BE2C (cell line): Measurements from ENCODE around the gene NKIRAS1.

ENCODE experiments used
- DNase-seq: peaks from one replicate; pipeline ENCODE4 v3.0.0-alpha.2; 2020
- H3K27me3 ChIP-seq: fragments of 250-450 bp; sonication (Bioruptor Pico); 2 replicates; pipeline ENCODE4 v1.5.1; 2020; ENCODE audit warnings: mild to moderate bottlenecking
- H3K36me3 ChIP-seq: fragments of 250-450 bp; sonication (Bioruptor Pico); 2 replicates; pipeline ENCODE4 v1.5.1; 2020; ENCODE audit warnings: mild to moderate bottlenecking
- H3K4me1 ChIP-seq: fragments of 250-450 bp; sonication (Bioruptor Pico); 2 replicates; pipeline ENCODE4 v1.5.1; 2020
- H3K4me3 ChIP-seq: 2 replicates; pipeline ENCODE4 v1.5.1; 2011; ENCODE audit warnings: low read depth, low read length
- H3K9me3 ChIP-seq: fragments of 250-450 bp; sonication (Bioruptor Pico); 2 replicates; pipeline ENCODE4 v1.5.1; 2020
- TF ChIP-seq, protein P1 (sequence below): IDR thresholded peaks from 2 replicates; pipeline ENCODE4 v1.5.1; 2012; ENCODE audit warnings: mild to moderate bottlenecking, low read depth, low read length

The NKIRAS1 gene

DNA sequence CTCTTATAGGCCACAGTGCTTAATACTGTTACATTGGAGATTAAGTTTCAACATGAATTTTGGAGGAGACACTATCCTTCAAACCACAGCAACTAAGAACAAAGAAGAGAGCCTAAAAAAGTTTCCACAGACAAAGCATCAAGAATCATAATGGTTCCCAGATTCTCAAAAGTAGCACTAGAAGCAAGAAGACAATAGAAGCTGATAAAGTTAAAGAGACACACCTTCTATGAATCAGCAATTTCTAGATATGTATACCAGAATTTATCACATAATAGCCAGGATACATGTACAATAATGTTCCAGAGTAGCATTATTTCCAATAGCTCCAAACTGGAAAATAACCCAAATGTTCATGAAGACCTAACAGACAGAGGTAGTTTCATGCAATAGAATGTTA, 12.2 kb downstream of the NKIRAS1 start:
- Histone ChIP-seq H3K36me3 (no peaks in the 10 kb centered on the region), H3K4me1 (no peaks in the 10 kb centered on the region), H3K9me3 (no peaks in the 10 kb centered on the region), H3K27me3 (no peaks in the 10 kb centered on the region), H3K4me3 (no peak overlapping the region)
- TF ChIP-seq, protein P1, sequence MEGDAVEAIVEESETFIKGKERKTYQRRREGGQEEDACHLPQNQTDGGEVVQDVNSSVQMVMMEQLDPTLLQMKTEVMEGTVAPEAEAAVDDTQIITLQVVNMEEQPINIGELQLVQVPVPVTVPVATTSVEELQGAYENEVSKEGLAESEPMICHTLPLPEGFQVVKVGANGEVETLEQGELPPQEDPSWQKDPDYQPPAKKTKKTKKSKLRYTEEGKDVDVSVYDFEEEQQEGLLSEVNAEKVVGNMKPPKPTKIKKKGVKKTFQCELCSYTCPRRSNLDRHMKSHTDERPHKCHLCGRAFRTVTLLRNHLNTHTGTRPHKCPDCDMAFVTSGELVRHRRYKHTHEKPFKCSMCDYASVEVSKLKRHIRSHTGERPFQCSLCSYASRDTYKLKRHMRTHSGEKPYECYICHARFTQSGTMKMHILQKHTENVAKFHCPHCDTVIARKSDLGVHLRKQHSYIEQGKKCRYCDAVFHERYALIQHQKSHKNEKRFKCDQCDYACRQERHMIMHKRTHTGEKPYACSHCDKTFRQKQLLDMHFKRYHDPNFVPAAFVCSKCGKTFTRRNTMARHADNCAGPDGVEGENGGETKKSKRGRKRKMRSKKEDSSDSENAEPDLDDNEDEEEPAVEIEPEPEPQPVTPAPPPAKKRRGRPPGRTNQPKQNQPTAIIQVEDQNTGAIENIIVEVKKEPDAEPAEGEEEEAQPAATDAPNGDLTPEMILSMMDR, result no peak
- no peak for DNase-seq

DNA sequence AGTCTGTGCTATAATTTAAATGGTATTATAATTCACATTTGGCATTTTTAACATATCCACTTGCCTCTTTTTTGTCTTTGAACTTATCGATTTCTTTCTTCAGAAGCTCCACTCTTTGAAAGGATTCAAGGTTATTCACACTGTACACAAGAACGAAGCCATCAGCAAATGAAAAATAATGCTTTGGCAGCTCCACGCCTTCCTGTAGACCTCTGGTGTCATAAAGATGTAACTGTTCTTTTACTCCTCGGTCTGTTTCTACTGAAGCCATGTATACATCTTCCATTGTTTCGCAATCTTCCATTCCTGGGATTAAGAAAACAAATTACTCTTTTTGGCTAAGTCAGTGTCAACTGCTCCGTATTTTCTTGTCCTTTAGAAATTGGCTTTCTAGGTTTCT, 16.0 kb downstream of the NKIRAS1 start:
- Histone ChIP-seq H3K27me3 (no peaks in the 10 kb centered on the region), H3K4me3 (no peak overlapping the region), H3K36me3 (no peaks in the 10 kb centered on the region; the same call in 1 of the 2 replicates), H3K9me3 (no peaks in the 10 kb centered on the region), H3K4me1 (no peaks in the 10 kb centered on the region)
- TF ChIP-seq, protein P1, result no peak
- no peak for DNase-seq

DNA sequence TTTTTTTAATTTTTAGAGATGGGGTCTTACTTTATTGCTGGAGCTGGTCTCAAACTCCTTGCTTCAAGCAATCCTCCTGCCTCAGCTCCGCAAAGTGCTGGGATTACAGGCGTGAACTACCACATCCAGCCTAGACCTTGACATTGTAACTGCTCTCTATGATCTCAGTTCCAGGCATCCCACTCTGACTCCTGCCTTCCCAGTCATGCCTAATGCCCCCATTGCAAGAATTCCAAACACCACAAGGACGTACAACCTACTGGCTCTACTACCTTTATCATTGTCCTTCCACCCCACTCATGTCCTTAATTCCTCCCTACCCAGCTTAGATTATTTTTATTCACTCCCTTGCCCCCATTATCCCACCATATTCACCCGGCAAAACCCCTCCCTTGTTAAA, 21.6 kb downstream of the NKIRAS1 start:
- no peak for DNase-seq
- Histone ChIP-seq H3K27me3 (no peaks in the 10 kb centered on the region), H3K36me3 (no peaks in the 10 kb centered on the region; the same call in 1 of the 2 replicates), H3K4me3 (no peak overlapping the region), H3K4me1 (no peaks in the 10 kb centered on the region), H3K9me3 (no peaks in the 10 kb centered on the region)
- TF ChIP-seq, protein P1, result no peak

DNA sequence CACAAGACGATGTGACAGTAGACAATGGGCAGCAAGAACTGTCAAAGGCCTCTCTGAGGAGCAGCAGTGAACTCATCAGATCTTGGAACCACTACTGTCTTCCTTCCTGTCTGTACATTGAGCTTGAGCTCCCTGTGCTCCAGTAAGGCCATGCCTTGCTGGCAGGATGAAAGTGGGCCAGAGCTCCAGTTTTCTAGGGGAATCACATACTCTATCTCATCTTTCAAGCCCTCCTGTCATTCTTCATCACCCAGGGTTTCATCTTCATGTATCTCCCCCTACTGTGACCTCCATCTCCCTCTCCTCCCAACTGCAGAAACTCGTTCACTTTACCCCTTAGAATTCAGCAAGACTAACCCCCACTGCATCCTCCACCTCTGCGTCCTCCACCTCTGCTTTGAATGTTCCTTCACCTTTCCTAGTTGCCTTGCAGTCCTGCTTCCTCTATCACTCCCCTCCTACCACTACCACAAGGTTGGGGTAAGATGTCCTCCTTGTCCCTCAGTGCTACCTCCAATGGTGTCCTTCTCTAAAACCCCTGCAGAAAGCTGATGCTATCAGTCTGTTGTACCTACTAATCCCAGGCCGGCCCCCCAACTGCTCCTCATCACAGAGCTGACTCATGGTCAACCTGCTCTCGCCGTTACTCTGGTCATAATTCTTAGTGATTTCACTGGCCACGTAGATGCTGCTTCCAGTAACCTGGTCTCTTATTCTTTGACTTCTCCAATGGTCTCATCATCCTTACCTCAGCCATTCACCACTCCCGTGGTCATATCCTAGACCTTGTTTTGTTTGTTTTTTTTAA, 22.3 kb downstream of the NKIRAS1 start:
- no peaks in the 10 kb centered on the region for H3K9me3 ChIP-seq
- H3K36me3 ChIP-seq, result no peaks in the 10 kb centered on the region; the same call in 1 of the 2 replicates
- no peak for DNase-seq
- H3K4me3 ChIP-seq, result no peak overlapping the region
- H3K27me3 ChIP-seq, result no peaks in the 10 kb centered on the region
- no peaks in the 10 kb centered on the region for H3K4me1 ChIP-seq
- TF ChIP-seq, protein P1, result no peak

DNA sequence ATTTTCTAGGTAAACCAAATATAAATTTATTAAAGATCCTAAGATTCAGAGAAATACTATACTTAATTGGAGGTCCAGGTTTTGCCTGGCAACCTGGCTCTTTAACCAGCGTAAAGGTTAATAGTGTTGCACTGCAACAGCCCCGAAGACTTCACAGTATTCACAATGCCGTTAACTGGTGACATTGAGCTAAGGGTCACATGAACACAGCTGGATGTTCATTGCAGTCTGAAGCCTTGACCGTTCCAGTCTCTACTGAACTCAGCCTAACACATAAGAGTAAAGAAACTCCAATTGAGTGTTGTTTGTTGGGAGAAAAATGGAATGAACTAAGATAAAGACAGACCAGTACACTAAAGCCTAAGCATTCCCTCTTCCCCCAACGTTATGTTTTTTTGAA, 26.8 kb downstream of the NKIRAS1 start:
- Histone ChIP-seq H3K4me1 (no peaks in the 10 kb centered on the region), H3K4me3 (no peak overlapping the region), H3K9me3 (no peaks in the 10 kb centered on the region), H3K27me3 (no peaks in the 10 kb centered on the region), H3K36me3 (no peaks in the 10 kb centered on the region)
- TF ChIP-seq, protein P1, result no peak
- no peak for DNase-seq

DNA sequence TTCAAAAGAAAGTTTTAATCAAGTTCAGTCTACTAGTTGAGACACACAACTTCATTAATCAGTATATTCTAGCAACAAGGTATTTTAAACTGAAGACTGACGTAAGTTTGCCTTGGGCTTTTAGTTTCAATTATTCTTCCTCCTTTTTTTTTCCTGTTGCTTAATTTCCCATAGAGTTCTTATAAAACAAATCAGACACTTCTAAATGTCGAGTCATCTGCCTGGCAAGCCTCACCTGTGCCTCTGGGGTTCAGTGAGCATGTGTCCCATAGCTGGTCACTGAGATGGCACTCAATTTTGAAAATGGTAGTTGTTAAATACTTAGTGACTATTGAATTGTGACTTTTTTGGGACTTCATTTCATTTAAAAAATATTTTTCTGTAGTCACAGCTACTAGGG, 27.4 kb downstream of the NKIRAS1 start:
- DNase-seq, result no peak
- Histone ChIP-seq H3K4me3 (no peak overlapping the region), H3K36me3 (no peaks in the 10 kb centered on the region), H3K27me3 (no peaks in the 10 kb centered on the region), H3K9me3 (no peaks in the 10 kb centered on the region), H3K4me1 (no peaks in the 10 kb centered on the region)
- TF ChIP-seq, protein P1, result no peak
